Measurements from ENCODE around the gene TEX101. TPM values are rescaled to one million over a fixed set of nuclear protein-coding genes. Genes with fewer than 3 reads are reported as not detected.

The TEX101 gene
- total and polyA plus RNA-seq, 2 donors (not counting 1 experiment from before 2014, with no cell fraction given) = not detected

DNA sequence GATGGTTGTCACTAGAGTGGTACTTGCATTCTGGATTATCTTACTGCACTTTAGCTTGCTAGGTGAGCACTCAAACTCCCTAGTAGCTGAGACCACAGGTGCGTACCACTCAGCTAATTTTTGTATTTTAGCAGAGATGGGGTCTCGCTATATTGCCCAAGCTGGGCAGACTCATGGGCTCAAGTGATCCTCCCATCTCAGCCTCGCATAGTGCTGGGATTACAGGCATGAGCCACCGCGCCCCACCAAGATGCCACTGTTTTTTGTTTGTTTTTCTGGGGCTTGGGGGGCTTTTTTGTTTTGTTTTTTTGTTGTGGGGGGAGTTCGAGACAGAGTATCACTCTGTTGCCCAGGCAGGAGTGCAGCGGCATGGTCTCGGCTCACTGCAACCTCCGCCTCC, 33.0 kb downstream of the TEX101 start:
- Histone ChIP-seq H3K4me1 (ENCODE audit: control insufficient read depth, extremely low read depth, insufficient read depth, low read length) (no peaks in the 10 kb centered on the region), H2AFZ (ENCODE audit: low read length) (no peak overlapping the region), H3K27me3 (ENCODE audit: control insufficient read depth, insufficient read depth, low read length) (no peaks in the 10 kb centered on the region), H3K4me3 (replicated peaks in 1 of 4; ENCODE audit: control extremely low read depth in 1 of 4, insufficient read depth in 1 of 4, low read depth in 3 of 4, low read length in 4 of 4) (no peak overlapping the region), H3K4me2 (ENCODE audit: extremely low read depth, insufficient read depth, low read length) (no peak overlapping the region), H3K9ac (ENCODE audit: insufficient read depth, low read length) (no peak overlapping the region), H3K27ac (ENCODE audit: insufficient read depth, low read length) (no peak overlapping the region), H3K9me3 (ENCODE audit: control insufficient read depth, insufficient read depth, low read depth, low read length) (no peaks in the 10 kb centered on the region), H4K20me1 (ENCODE audit: control insufficient read depth, extremely low read depth, insufficient read depth, low read length) (no peaks in the 10 kb centered on the region), H3K36me3 (ENCODE audit: control insufficient read depth, insufficient read depth, low read length) (no peaks in the 10 kb centered on the region), H3K79me2 (ENCODE audit: control insufficient read depth, insufficient read depth, low read length) (no peaks in the 10 kb centered on the region)
- DNase-seq (ENCODE audit: low read depth in 2 of 2) = no peak
- TF ChIP-seq EZH2 (IDR thresholded peaks at IDR 0.05; ENCODE audit: low read length, missing control alignments) = no peak
- TF ChIP-seq, protein P1, sequence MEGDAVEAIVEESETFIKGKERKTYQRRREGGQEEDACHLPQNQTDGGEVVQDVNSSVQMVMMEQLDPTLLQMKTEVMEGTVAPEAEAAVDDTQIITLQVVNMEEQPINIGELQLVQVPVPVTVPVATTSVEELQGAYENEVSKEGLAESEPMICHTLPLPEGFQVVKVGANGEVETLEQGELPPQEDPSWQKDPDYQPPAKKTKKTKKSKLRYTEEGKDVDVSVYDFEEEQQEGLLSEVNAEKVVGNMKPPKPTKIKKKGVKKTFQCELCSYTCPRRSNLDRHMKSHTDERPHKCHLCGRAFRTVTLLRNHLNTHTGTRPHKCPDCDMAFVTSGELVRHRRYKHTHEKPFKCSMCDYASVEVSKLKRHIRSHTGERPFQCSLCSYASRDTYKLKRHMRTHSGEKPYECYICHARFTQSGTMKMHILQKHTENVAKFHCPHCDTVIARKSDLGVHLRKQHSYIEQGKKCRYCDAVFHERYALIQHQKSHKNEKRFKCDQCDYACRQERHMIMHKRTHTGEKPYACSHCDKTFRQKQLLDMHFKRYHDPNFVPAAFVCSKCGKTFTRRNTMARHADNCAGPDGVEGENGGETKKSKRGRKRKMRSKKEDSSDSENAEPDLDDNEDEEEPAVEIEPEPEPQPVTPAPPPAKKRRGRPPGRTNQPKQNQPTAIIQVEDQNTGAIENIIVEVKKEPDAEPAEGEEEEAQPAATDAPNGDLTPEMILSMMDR (conservative IDR thresholded peaks at IDR 0.05 in 1 of 2, IDR thresholded peaks at IDR 0.05 in 1 of 2; ENCODE audit: low read depth in 1 of 2, low read length in 2 of 2) = no peak

DNA sequence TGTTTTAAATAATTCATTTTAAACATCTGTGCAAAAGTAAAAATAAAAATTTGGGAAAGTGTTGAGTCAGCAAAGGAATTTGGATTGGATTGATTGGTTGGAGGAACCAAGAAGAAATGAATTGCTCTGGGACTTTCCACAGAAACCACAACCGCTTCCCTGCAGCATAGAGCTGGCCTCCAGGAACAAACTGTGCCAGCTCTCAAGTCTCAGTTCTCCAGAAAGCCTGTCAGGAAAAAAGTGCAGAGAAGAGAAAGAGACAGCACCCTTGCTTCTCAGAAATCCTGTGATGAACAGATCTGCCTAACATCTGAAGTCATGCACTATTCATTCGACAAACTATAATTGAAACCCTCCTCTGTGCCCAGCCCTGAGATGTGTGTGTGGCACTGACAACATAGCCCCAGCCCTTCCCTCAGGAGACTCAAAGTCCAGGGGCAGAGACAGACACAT, 35.9 kb downstream of the TEX101 start:
- peak; percentile 65 to 75 for DNase-seq (ENCODE audit: low read depth in 2 of 2)

DNA sequence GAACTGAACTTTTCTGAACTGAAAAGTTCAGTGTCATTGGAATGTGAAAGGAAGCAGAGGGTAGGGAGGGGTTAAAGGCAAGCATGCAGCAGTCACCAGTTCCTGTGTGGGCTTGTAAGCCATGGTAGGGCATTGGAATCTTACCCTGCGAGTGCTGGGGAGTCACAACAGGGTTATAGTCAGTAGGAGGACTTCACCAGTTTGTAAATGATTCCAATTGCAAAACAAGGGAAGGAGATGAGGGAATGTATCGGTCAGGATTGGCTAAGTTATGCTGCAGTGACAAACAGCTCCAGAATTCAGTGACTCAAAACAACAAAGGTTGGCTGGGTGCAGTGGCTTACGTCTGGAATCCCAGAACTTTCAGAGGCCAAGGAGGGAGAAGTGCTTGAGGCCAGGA, 37.9 kb downstream of the TEX101 start:
- H2AFZ ChIP-seq (ENCODE audit: low read length) = no peak overlapping the region
- no peak overlapping the region for H3K9ac ChIP-seq (ENCODE audit: insufficient read depth, low read length)
- H3K9me3 ChIP-seq (ENCODE audit: control insufficient read depth, insufficient read depth, low read depth, low read length) = no peaks in the 10 kb centered on the region
- no peaks in the 10 kb centered on the region for H3K79me2 ChIP-seq (ENCODE audit: control insufficient read depth, insufficient read depth, low read length)
- no peaks in the 10 kb centered on the region for H4K20me1 ChIP-seq (ENCODE audit: control insufficient read depth, extremely low read depth, insufficient read depth, low read length)
- no peak overlapping the region for H3K4me2 ChIP-seq (ENCODE audit: extremely low read depth, insufficient read depth, low read length)
- H3K27ac ChIP-seq (ENCODE audit: insufficient read depth, low read length) = no peak overlapping the region
- TF ChIP-seq EZH2 (IDR thresholded peaks at IDR 0.05; ENCODE audit: low read length, missing control alignments) = no peak
- TF ChIP-seq, protein P1 (conservative IDR thresholded peaks at IDR 0.05 in 1 of 2, IDR thresholded peaks at IDR 0.05 in 1 of 2; ENCODE audit: low read depth in 1 of 2, low read length in 2 of 2) = no peak
- no peak overlapping the region for H3K4me3 ChIP-seq (replicated peaks in 1 of 4; ENCODE audit: control extremely low read depth in 1 of 4, insufficient read depth in 1 of 4, low read depth in 3 of 4, low read length in 4 of 4)
- no peak for DNase-seq (ENCODE audit: low read depth in 2 of 2)
- no peaks in the 10 kb centered on the region for H3K4me1 ChIP-seq (ENCODE audit: control insufficient read depth, extremely low read depth, insufficient read depth, low read length)
- no peaks in the 10 kb centered on the region for H3K27me3 ChIP-seq (ENCODE audit: control insufficient read depth, insufficient read depth, low read length)
- H3K36me3 ChIP-seq (ENCODE audit: control insufficient read depth, insufficient read depth, low read length) = no peaks in the 10 kb centered on the region

More for the DNA sequence above, 35.9 kb downstream of the TEX101 start:
- H3K9ac ChIP-seq (ENCODE audit: insufficient read depth, low read length) = no peak overlapping the region
- H2AFZ ChIP-seq (ENCODE audit: low read length) = no peak overlapping the region
- no peak overlapping the region for H3K27ac ChIP-seq (ENCODE audit: insufficient read depth, low read length)
- no peaks in the 10 kb centered on the region for H3K4me1 ChIP-seq (ENCODE audit: control insufficient read depth, extremely low read depth, insufficient read depth, low read length)
- H3K27me3 ChIP-seq (ENCODE audit: control insufficient read depth, insufficient read depth, low read length) = no peaks in the 10 kb centered on the region
- no peaks in the 10 kb centered on the region for H3K79me2 ChIP-seq (ENCODE audit: control insufficient read depth, insufficient read depth, low read length)
- no peak for TF ChIP-seq EZH2 (IDR thresholded peaks at IDR 0.05; ENCODE audit: low read length, missing control alignments)
- TF ChIP-seq, protein P1 (conservative IDR thresholded peaks at IDR 0.05 in 1 of 2, IDR thresholded peaks at IDR 0.05 in 1 of 2; ENCODE audit: low read depth in 1 of 2, low read length in 2 of 2) = no peak
- no peaks in the 10 kb centered on the region for H3K36me3 ChIP-seq (ENCODE audit: control insufficient read depth, insufficient read depth, low read length)
- H3K4me2 ChIP-seq (ENCODE audit: extremely low read depth, insufficient read depth, low read length) = no peak overlapping the region
- H3K4me3 ChIP-seq (replicated peaks in 1 of 4; ENCODE audit: control extremely low read depth in 1 of 4, insufficient read depth in 1 of 4, low read depth in 3 of 4, low read length in 4 of 4) = no peak overlapping the region
- no peaks in the 10 kb centered on the region for H3K9me3 ChIP-seq (ENCODE audit: control insufficient read depth, insufficient read depth, low read depth, low read length)
- H4K20me1 ChIP-seq (ENCODE audit: control insufficient read depth, extremely low read depth, insufficient read depth, low read length) = no peaks in the 10 kb centered on the region
